Retinal pigment epithelial cell (primary cell): ENCODE measurements around the gene HACL1.
"Not testable (repeated sequence)": the region's sequence is repeated elsewhere in the genome, so short reads cannot be mapped to it uniquely, and the experiment has no call there.

Experiments
- DNase-seq: peaks from one replicate; pipeline ENCODE4 v3.0.0-alpha.2; 2010; ENCODE audit warnings: low read depth
- H3K4me3 ChIP-seq: 2 replicates; pipeline ENCODE4 v1.5.1; 2011; ENCODE audit warnings: mild to moderate bottlenecking, low read length, control low read depth, moderate library complexity
- TF ChIP-seq, protein P1 (sequence below): conservative IDR thresholded peaks from 2 replicates; pipeline ENCODE4 v1.5.1; 2011; ENCODE audit warnings: low read depth, low read length, control low read depth, inconsistent platforms

The HACL1 gene

DNA sequence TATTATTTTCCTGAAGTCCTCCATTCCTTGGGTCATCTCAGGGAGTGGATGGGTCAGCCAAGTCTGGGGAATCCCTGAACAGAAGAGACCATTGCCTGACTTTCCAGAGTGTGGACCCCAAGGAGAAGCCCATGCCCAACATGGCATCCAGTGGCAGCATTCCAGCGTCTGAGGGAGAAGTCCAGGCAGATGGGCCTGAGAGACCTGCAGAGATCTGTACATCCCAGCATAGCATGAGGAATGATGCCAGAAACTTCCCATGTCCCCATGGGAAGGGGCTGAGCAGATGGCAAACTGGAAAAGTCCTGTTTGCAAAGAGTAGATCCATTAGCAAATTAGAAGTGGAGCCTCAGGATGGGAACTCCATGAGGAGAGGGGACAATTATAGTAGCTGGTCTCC is 62.3 kb downstream of the HACL1 start:
- H3K4me3 ChIP-seq: no peak overlapping the region
- DNase-seq: no peak
- TF ChIP-seq, protein P1, sequence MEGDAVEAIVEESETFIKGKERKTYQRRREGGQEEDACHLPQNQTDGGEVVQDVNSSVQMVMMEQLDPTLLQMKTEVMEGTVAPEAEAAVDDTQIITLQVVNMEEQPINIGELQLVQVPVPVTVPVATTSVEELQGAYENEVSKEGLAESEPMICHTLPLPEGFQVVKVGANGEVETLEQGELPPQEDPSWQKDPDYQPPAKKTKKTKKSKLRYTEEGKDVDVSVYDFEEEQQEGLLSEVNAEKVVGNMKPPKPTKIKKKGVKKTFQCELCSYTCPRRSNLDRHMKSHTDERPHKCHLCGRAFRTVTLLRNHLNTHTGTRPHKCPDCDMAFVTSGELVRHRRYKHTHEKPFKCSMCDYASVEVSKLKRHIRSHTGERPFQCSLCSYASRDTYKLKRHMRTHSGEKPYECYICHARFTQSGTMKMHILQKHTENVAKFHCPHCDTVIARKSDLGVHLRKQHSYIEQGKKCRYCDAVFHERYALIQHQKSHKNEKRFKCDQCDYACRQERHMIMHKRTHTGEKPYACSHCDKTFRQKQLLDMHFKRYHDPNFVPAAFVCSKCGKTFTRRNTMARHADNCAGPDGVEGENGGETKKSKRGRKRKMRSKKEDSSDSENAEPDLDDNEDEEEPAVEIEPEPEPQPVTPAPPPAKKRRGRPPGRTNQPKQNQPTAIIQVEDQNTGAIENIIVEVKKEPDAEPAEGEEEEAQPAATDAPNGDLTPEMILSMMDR: no peak

DNA sequence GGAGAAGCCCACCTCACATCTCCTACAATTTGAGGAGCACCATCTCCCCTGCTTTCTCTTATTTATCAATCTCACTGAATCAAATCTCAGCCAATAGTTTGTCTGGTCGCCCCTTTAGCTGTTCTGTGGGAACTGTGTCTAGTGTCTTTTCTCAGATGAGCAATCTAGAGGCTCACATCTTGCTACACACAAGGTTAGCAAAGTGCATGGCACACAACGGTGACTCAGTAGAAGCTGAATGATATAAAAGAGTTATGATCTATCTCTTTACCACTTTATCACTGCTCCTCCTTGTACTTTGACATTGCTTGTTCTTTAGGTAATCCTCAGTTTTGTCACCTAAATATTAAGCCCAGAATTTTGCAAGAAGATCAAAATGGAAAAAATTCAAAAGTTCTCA is 63.0 kb downstream of the HACL1 start:
- TF ChIP-seq, protein P1: no peak
- no peak overlapping the region for H3K4me3 ChIP-seq
- DNase-seq: no peak

DNA sequence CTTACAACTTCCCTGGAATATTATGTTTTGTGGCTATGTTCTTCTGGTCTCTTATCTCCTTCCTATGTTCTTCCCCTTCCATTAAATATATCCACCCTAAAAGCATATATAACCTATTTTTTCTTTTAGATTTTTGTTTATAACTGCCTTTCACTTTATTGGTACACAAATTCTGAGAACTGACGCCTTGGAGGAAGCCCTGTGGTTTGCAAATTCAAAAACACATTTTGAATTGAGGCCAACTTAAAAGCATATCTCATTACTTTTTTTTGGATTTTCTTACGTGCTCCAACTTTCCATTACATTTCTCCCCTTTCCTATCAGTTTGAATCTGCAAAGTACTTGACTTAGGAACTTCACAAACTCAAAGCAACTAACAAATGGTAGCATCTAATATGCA is 64.5 kb downstream of the HACL1 start:
- TF ChIP-seq, protein P1: no peak
- no peak overlapping the region for H3K4me3 ChIP-seq
- DNase-seq: no peak

DNA sequence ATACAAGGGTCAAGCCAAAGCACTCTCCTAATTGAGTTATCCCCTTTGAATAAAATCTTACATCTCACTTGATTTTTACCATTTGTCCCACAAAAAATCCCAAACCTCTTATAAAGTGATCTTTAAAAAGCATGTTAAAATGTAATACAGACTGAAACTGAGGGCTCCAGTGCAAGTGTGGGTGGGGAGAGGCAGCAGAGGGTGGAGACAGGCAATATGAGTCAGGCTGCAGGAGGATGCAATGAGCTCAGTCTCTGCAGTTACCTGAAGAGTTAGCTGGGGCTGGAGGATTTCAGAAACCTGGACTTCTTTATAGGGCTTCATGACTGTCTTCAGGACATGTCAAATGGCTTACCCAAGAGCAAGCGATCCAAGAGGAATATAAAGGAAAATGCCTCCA is 65.6 kb downstream of the HACL1 start:
- TF ChIP-seq, protein P1: no peak
- no peak for DNase-seq
- H3K4me3 ChIP-seq: no peak overlapping the region

DNA sequence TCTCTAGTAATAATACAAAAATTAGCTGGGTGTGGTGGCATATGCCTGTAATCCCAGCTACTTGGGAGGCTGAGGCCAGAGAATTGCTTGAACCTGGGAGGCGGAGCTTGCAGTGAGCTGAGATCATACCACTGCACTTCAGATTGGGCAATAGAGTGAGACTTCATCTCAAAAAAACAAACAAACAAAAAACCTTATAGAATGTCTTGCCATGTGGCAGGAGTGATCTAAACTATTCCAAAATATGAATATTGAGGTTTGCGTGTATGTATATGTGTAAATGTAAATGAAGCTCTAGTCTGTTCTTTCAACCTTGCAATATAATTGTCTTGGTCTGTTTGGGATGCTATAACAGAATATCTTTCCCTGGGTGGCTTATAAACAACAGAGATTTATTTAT is 68.8 kb downstream of the HACL1 start:
- not testable (repeated sequence) for DNase-seq, H3K4me3 ChIP-seq

DNA sequence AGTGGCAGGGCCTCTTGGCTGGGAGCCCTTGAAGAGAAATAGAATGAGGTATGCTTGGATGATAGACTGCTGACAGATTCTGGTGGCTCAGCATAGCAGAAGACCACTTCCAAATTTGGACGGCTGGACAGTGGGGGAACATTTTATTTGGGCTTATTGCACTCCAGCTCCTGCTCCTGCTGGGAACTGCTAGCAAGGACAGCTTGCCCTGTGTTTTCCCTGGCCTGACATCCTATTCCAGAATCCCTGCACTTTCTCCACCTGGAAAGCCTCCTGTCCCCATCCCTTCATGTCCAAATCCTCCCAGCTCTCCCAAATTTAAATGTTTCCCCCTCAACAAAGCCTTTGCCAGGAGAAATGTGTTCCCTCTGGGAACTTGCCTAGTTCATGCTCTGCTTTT is 70.0 kb downstream of the HACL1 start:
- no peak for DNase-seq
- TF ChIP-seq, protein P1: no peak
- H3K4me3 ChIP-seq: no peak overlapping the region

DNA sequence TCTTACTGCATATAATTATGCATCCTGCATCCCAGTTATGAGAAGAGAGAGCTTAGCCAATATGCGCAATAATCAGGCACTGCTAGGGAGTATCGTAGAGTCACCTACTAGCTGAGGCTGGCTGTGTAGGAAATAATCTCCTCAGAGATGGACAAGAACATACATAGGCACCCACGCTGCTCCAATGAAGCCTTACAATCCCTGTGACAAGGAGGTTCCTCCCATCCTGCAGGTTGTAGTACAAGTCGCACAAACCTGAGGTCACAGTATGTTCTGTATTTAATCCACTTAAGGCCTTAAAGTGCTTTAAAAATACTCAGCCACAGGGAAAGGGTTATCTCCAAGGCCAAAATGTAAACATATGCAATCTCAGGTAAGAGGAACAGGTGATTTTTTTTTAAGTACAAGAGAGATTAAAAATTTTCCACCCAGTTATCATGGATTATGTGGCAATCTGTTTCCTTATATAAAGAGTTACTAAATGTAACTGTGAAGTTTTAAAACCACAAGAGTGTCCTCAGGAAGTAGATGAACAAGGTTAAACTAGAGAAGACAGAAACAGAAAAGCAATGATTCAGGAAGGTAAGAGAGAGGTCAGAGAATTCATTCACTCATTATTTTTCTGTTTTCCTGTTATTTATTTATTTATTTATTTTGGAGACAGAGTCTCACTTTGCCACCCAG is 72.4 kb downstream of the HACL1 start:
- TF ChIP-seq, protein P1: no peak
- no peak overlapping the region for H3K4me3 ChIP-seq
- DNase-seq: no peak
